ENCODE measurements around the gene PPP1CB.

- TF ChIP-seq, protein P1, sequence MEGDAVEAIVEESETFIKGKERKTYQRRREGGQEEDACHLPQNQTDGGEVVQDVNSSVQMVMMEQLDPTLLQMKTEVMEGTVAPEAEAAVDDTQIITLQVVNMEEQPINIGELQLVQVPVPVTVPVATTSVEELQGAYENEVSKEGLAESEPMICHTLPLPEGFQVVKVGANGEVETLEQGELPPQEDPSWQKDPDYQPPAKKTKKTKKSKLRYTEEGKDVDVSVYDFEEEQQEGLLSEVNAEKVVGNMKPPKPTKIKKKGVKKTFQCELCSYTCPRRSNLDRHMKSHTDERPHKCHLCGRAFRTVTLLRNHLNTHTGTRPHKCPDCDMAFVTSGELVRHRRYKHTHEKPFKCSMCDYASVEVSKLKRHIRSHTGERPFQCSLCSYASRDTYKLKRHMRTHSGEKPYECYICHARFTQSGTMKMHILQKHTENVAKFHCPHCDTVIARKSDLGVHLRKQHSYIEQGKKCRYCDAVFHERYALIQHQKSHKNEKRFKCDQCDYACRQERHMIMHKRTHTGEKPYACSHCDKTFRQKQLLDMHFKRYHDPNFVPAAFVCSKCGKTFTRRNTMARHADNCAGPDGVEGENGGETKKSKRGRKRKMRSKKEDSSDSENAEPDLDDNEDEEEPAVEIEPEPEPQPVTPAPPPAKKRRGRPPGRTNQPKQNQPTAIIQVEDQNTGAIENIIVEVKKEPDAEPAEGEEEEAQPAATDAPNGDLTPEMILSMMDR (tag by site-specific recombination; IDR thresholded peaks at IDR 0.05) = no peak
- TF ChIP-seq EGR2 (tag by site-specific recombination; IDR thresholded peaks at IDR 0.05; ENCODE audit: low read depth) = no peak
- no peak for TF ChIP-seq ZNF654 (tag by site-specific recombination; IDR thresholded peaks at IDR 0.05; ENCODE audit: low read depth)
- TF ChIP-seq, protein P2, sequence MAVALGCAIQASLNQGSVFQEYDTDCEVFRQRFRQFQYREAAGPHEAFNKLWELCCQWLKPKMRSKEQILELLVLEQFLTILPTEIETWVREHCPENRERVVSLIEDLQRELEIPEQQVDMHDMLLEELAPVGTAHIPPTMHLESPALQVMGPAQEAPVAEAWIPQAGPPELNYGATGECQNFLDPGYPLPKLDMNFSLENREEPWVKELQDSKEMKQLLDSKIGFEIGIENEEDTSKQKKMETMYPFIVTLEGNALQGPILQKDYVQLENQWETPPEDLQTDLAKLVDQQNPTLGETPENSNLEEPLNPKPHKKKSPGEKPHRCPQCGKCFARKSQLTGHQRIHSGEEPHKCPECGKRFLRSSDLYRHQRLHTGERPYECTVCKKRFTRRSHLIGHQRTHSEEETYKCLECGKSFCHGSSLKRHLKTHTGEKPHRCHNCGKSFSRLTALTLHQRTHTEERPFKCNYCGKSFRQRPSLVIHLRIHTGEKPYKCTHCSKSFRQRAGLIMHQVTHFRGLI (tag by site-specific recombination; IDR thresholded peaks at IDR 0.05) = no peak
These were observed 2.7 kb upstream of the PPP1CB start for GRCh38 chr2:28748941-28749340.

Data from HEK293 (cell line).